ENCODE data around the gene STK39.
A peak's percentile ranks its signal among the peaks of the same experiment; 100 is the strongest.

STK39 gene

DNA sequence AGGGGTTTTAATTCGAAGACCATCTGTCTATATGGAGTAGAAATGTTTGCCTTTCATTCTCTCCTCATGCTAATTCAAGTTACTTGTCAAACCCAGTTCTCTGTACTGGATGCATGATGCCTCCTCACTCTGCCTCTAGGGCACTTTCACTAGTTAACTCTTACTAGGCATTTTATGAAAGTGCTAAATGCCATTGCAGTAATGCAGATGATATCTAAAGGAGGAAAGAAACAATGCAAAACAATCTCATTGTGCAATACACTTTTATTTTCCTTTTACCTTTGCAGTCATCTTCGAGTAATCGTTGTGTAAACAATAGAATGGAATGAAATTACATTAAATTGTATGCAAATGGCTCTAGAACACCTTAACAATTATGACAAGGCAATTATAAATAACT lies 293.6 kb downstream of the STK39 start:
- Histone ChIP-seq H3K27me3 (ENCODE audit: control insufficient read depth, insufficient read depth, low read length, poor library complexity, severe bottlenecking) (no peaks in the 10 kb centered on the region), H3K36me3 (ENCODE audit: control insufficient read depth, insufficient read depth, low read length) (no peaks in the 10 kb centered on the region), H3K4me3 (ENCODE audit: insufficient read depth, low read depth, low read length) (no peak overlapping the region), H3K9me3 (ENCODE audit: control insufficient read depth, low read length) (no peaks in the 10 kb centered on the region), H3K4me1 (ENCODE audit: control insufficient read depth, insufficient read depth, low read length) (peaks cover 6% of the 10 kb centered on the region), H3K27ac (ENCODE audit: insufficient read depth, low read depth, low read length, poor library complexity, severe bottlenecking) (no peak overlapping the region)
- 73% methylated on average over 1 of the region's 3 CpGs; no CpG with 5 or more reads in 1 of the 2 experiments for WGBS, 2 experiments

DNA sequence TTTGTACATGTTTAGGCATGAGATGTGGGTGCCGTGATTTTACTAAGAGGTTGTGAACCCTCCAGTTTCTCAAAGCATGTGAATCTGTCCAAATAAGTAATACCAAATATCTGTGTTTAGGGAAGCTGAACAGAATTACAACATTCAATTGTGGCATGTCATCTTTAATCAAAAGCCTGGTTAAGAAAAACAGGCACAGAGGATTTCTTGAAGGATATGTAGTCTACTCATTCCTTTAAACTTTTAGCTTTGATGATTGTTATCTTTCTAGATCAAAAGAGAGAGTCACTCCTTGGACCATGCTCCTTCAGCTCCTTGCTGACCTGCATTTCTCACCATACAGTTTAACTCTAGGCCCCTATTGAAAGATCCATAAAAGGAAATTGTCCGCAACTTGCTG lies 296.8 kb downstream of the STK39 start:
- 50 to 95% methylated on average over 1 of the region's 2 CpGs for WGBS, 2 experiments
- H3K36me3 ChIP-seq (ENCODE audit: control insufficient read depth, insufficient read depth, low read length): no peaks in the 10 kb centered on the region
- no peaks in the 10 kb centered on the region for H3K9me3 ChIP-seq (ENCODE audit: control insufficient read depth, low read length)
- no peak overlapping the region for H3K27ac ChIP-seq (ENCODE audit: insufficient read depth, low read depth, low read length, poor library complexity, severe bottlenecking)
- H3K4me1 ChIP-seq (ENCODE audit: control insufficient read depth, insufficient read depth, low read length): peaks cover 16% of the 10 kb centered on the region
- no peaks in the 10 kb centered on the region for H3K27me3 ChIP-seq (ENCODE audit: control insufficient read depth, insufficient read depth, low read length, poor library complexity, severe bottlenecking)
- no peak overlapping the region for H3K4me3 ChIP-seq (ENCODE audit: insufficient read depth, low read depth, low read length)

DNA sequence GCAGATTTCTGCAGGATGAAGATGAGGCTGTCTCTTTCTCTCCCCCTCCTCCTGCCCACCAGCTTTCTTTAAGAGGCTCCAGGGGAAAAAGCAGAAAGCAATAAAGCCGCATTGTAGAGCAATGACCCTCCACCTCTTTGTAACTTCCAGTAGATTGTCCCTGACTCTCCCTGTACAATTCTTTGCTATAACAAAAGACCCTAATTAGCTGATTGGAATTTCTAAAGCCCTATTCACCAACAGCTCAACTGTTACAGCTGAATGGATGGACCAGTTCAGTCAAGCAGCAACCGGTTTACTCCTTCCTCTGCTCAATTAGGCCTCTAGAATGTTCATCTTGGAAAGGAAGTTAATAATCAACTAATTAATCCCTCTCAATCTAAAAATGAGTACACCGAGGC lies 301.0 kb downstream of the STK39 start:
- WGBS, 2 experiments: 15 to 36% methylated on average over 2 to 3 of the region's 3 CpGs
- Histone ChIP-seq H3K27ac (ENCODE audit: insufficient read depth, low read depth, low read length, poor library complexity, severe bottlenecking) (peak overlapping the region; percentile 73), H3K9me3 (ENCODE audit: control insufficient read depth, low read length) (no peaks in the 10 kb centered on the region), H3K36me3 (ENCODE audit: control insufficient read depth, insufficient read depth, low read length) (no peaks in the 10 kb centered on the region), H3K27me3 (ENCODE audit: control insufficient read depth, insufficient read depth, low read length, poor library complexity, severe bottlenecking) (no peaks in the 10 kb centered on the region), H3K4me3 (ENCODE audit: insufficient read depth, low read depth, low read length) (no peak overlapping the region), H3K4me1 (ENCODE audit: control insufficient read depth, insufficient read depth, low read length) (peaks cover 13% of the 10 kb centered on the region)

DNA sequence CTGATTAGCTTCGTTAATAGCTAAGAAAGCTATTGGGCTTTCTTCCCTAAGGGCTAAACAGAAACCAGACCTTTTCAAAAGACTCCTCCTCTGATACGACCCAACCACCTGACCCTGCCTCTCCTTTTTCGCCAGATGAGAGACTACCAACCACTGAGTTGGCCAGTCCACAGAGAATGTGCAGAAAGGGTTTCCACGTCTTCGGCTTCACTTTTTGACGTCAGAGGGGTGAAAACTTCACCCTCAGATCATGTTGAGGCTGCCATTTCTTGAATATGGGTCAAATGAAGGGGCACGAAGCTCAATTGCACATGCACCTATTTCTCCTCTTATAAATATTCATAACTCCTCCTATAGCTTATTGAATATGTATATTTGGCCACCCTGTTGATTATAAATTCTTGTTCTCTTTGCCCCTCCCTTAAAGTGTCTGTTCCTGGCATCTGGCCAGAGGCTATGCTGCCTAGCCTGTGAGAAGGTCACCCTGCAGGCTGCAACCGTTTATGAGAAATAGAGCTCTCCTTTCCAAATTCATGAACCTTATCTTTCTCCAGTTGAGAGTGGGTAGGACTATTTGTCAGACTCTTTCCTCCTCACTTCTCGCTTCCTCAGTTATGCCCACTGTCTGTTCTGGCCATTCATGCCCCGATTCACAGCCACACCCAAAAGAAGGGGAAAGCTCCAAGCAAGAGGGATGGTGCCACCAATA lies 301.6 kb downstream of the STK39 start:
- Histone ChIP-seq H3K4me3 (ENCODE audit: insufficient read depth, low read depth, low read length) (no peak overlapping the region), H3K9me3 (ENCODE audit: control insufficient read depth, low read length) (no peaks in the 10 kb centered on the region), H3K27ac (ENCODE audit: insufficient read depth, low read depth, low read length, poor library complexity, severe bottlenecking) (peak overlapping the region; percentile 73), H3K27me3 (ENCODE audit: control insufficient read depth, insufficient read depth, low read length, poor library complexity, severe bottlenecking) (no peaks in the 10 kb centered on the region), H3K4me1 (ENCODE audit: control insufficient read depth, insufficient read depth, low read length) (peaks cover 13% of the 10 kb centered on the region), H3K36me3 (ENCODE audit: control insufficient read depth, insufficient read depth, low read length) (no peaks in the 10 kb centered on the region)
- 82 to 89% methylated on average over 10 of the region's 10 CpGs for WGBS, 2 experiments

DNA sequence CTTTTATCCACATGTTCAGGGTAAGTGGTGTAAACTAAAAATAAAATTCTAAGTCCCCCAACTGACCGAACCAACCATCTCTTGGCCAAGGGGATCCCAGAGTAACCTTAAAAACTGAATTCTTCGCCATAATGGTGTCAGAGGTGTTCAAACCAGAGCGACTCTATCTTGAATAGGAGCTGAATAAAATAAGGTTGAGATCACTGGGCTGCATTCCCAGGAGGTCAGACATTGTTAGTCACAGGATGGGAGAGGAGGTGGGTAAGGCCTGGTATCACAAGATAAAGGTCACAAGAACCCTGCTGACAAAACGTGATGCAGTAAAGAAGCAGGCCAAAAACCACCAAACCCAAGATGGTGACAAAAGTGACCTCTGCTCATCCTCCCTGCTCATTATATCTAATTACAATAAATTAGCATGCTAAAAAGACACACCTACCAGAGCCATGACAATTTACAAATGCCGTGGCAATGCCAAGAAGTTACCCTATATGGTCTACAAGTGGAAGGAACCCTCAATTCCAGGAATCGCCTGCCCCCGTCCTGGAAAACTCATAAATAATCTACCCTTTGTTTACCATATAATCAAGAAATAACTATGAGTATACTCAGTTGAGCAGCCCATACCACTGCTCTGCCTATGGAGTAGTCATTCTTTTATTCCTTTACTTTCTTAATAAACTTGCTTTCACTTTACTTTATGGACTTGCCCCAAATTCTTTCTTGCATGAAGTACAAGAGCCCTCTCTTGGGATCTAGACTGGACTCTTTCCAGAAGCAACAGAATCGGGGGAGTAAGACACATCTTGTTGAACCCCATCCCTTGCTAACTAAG lies 302.4 kb downstream of the STK39 start:
- Histone ChIP-seq H3K4me3 (ENCODE audit: insufficient read depth, low read depth, low read length) (no peak overlapping the region), H3K27me3 (ENCODE audit: control insufficient read depth, insufficient read depth, low read length, poor library complexity, severe bottlenecking) (no peaks in the 10 kb centered on the region), H3K36me3 (ENCODE audit: control insufficient read depth, insufficient read depth, low read length) (no peaks in the 10 kb centered on the region), H3K27ac (ENCODE audit: insufficient read depth, low read depth, low read length, poor library complexity, severe bottlenecking) (peak overlapping the region; percentile 73), H3K4me1 (ENCODE audit: control insufficient read depth, insufficient read depth, low read length) (peaks cover 13% of the 10 kb centered on the region), H3K9me3 (ENCODE audit: control insufficient read depth, low read length) (no peaks in the 10 kb centered on the region)
- WGBS, 2 experiments: 92 to 94% methylated on average over 8 of the region's 8 CpGs

DNA sequence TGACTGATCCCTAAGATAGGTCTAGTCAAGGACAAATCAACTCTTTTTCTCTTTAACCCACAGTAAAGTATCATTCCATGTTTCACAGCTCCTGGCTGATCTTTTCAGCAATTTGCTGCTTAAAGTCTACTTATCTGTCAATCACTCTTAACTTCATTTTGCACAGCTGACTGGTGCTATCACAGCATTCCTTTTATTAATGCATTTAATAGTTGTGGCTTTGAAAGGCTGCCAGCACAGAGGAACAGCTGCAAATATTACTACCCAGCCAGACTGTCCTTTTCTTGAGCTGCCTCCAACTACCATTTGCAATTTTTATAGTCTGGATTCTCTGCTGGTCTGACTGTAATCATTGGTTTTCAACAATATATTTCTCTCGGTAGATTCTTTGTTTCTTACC lies 303.5 kb downstream of the STK39 start:
- H3K36me3 ChIP-seq (ENCODE audit: control insufficient read depth, insufficient read depth, low read length): no peaks in the 10 kb centered on the region
- H3K4me1 ChIP-seq (ENCODE audit: control insufficient read depth, insufficient read depth, low read length): peaks cover 13% of the 10 kb centered on the region
- H3K27ac ChIP-seq (ENCODE audit: insufficient read depth, low read depth, low read length, poor library complexity, severe bottlenecking): no peak overlapping the region
- 83 to 100% methylated on average over 1 of the region's 1 CpG for WGBS, 2 experiments
- no peaks in the 10 kb centered on the region for H3K27me3 ChIP-seq (ENCODE audit: control insufficient read depth, insufficient read depth, low read length, poor library complexity, severe bottlenecking)
- no peak overlapping the region for H3K4me3 ChIP-seq (ENCODE audit: insufficient read depth, low read depth, low read length)
- no peaks in the 10 kb centered on the region for H3K9me3 ChIP-seq (ENCODE audit: control insufficient read depth, low read length)

DNA sequence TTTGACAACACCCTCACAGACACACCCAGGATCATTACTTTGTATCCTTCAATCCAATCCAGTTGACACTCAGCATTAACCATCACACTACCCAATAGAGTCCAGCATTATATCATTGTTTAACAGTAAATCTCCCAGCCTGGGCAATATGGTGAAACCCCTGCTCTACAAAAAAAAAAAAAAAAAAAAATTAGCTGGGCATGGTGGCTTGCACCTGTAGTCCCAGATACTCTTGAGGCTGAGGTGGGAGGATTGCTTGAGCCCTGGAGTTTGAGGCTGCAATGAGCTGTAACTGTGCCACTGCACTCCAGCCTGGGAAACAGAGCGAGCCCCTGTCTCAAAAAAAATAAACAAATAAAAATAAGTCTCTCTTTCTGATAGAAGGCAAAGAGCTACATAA lies 304.0 kb downstream of the STK39 start:
- no peak overlapping the region for H3K27ac ChIP-seq (ENCODE audit: insufficient read depth, low read depth, low read length, poor library complexity, severe bottlenecking)
- H3K9me3 ChIP-seq (ENCODE audit: control insufficient read depth, low read length): no peaks in the 10 kb centered on the region
- no peak overlapping the region for H3K4me3 ChIP-seq (ENCODE audit: insufficient read depth, low read depth, low read length)
- 100% methylated on average over 1 of the region's 1 CpG for WGBS, 2 experiments
- peaks cover 13% of the 10 kb centered on the region for H3K4me1 ChIP-seq (ENCODE audit: control insufficient read depth, insufficient read depth, low read length)
- no peaks in the 10 kb centered on the region for H3K27me3 ChIP-seq (ENCODE audit: control insufficient read depth, insufficient read depth, low read length, poor library complexity, severe bottlenecking)
- H3K36me3 ChIP-seq (ENCODE audit: control insufficient read depth, insufficient read depth, low read length): no peaks in the 10 kb centered on the region

DNA sequence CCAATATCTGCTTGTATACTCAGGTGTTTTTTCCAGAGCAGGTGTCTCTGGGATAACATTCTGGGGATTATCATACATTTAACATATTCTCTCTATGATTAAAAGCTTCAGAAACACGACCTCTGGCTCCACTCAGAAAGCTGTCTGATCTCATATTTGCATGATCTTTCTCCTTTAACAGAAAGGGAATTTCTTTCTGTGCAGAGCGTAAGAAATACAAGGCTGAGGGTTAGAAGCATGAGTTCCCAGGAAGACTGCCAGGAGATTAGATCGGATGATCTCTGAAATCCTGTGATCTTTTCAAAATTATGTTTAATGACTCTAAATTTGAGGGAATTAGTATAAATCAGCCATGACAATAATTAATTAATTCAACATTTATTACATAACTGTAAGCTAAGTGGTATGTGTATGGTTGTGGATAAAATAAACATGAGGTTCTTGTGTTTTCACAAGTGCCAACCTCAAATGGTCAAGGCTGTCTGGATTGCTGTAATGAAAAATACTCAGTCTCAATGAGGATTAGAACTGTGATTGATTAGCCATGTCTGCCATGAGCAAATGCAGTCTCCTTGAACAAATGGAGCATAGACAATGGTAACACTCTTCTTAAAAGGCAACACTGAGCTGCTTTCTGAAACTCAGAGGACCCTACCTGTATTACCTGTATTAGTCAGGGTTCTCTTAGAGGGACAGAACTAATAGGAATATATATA lies 304.9 kb downstream of the STK39 start:
- Histone ChIP-seq H3K27ac (ENCODE audit: insufficient read depth, low read depth, low read length, poor library complexity, severe bottlenecking) (no peak overlapping the region), H3K4me3 (ENCODE audit: insufficient read depth, low read depth, low read length) (no peak overlapping the region), H3K9me3 (ENCODE audit: control insufficient read depth, low read length) (no peaks in the 10 kb centered on the region), H3K36me3 (ENCODE audit: control insufficient read depth, insufficient read depth, low read length) (no peaks in the 10 kb centered on the region), H3K27me3 (ENCODE audit: control insufficient read depth, insufficient read depth, low read length, poor library complexity, severe bottlenecking) (no peaks in the 10 kb centered on the region), H3K4me1 (ENCODE audit: control insufficient read depth, insufficient read depth, low read length) (peaks cover 13% of the 10 kb centered on the region)
- WGBS, 2 experiments: 84 to 88% methylated on average over 3 of the region's 3 CpGs

DNA sequence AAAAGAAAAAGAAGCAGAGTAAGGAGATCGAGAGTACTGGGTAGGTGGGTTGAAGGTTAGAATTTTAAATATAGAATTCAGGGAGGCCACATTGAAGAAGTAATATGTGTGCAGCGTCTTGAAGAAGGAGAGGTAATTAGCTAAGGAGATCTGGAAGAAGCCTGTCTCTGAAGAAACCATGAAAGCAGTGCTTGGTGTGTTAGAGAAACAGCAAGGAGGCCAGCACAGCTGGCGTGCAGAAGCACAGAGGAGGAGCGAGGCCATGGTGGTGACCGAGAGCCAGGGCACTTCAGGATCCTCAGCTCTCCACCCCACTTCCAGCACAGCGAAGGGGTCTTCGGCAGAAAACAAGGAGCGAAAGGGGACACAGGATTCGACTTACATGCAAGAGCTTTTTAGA lies 305.8 kb downstream of the STK39 start:
- Histone ChIP-seq H3K27ac (ENCODE audit: insufficient read depth, low read depth, low read length, poor library complexity, severe bottlenecking) (no peak overlapping the region), H3K4me3 (ENCODE audit: insufficient read depth, low read depth, low read length) (no peak overlapping the region), H3K36me3 (ENCODE audit: control insufficient read depth, insufficient read depth, low read length) (no peaks in the 10 kb centered on the region), H3K9me3 (ENCODE audit: control insufficient read depth, low read length) (no peaks in the 10 kb centered on the region), H3K27me3 (ENCODE audit: control insufficient read depth, insufficient read depth, low read length, poor library complexity, severe bottlenecking) (no peaks in the 10 kb centered on the region), H3K4me1 (ENCODE audit: control insufficient read depth, insufficient read depth, low read length) (peaks cover 12% of the 10 kb centered on the region)
- 95% methylated on average over 9 of the region's 9 CpGs for WGBS, 2 experiments

Measured in ectodermal cell (in vitro differentiated cells).